Neural cell (in vitro differentiated cells): ENCODE data around the gene TMEM126B. TPM values are rescaled to one million over a fixed set of nuclear protein-coding genes. Genes with fewer than 3 reads are reported as not detected.

Experiments used
- H2AFZ ChIP-seq: fragments of 200-600, 300-800 bp; sonication (generic), shearing (Covaris generic); 2 replicates; pipeline ENCODE4 v1.6.0; 2014; ENCODE audit warnings: low read depth, mild to moderate bottlenecking, antibody characterized with exemption, low read length, moderate library complexity
- H3F3A ChIP-seq: fragments of 200-600 bp; shearing (Covaris generic); 2 replicates; pipeline ENCODE4 v1.6.1; 2016; ENCODE audit warnings: mild to moderate bottlenecking, moderate library complexity, mixed read lengths, antibody characterized with exemption, low read length; ENCODE audit not compliant: insufficient read depth, poor library complexity, severe bottlenecking
- H3K27ac ChIP-seq: fragments of 200-600, 300-800 bp; sonication (generic), shearing (Covaris generic); 2 replicates; pipeline ENCODE4 v1.5.1; 2014; ENCODE audit warnings: mild to moderate bottlenecking, low read length, moderate library complexity
- H3K27me3 ChIP-seq: fragments of 300-800, 200-600 bp; sonication (generic), shearing (Covaris generic); 2 replicates; pipeline ENCODE4 v1.6.0; 2014; ENCODE audit warnings: mild to moderate bottlenecking, low read depth, low read length, moderate library complexity; ENCODE audit not compliant: insufficient read depth
- H3K36me3 ChIP-seq: fragments of 300-800, 200-600 bp; sonication (generic), shearing (Covaris generic); 2 replicates; pipeline ENCODE4 v1.5.1; 2014; ENCODE audit warnings: mild to moderate bottlenecking, antibody characterized with exemption, low read length, moderate library complexity; ENCODE audit not compliant: insufficient read depth
- H3K4me2 ChIP-seq: fragments of 300-800, 200-600 bp; sonication (generic), shearing (Covaris generic); 2 replicates; pipeline ENCODE4 v1.6.0; 2014; ENCODE audit warnings: mild to moderate bottlenecking, low read length
- H3K4me3 ChIP-seq: fragments of 300-800, 200-600 bp; sonication (generic), shearing (Covaris generic); 2 replicates; pipeline ENCODE4 v1.5.1; 2014; ENCODE audit warnings: mild to moderate bottlenecking, low read length, moderate library complexity
- H3K79me2 ChIP-seq: fragments of 200-600 bp; shearing (Covaris generic); replicated peaks from 2 replicates; pipeline ENCODE4 v1.6.0; 2014; ENCODE audit warnings: mild to moderate bottlenecking, low read length, moderate library complexity; ENCODE audit not compliant: insufficient read depth
- H3K9ac ChIP-seq: fragments of 300-800, 200-600 bp; sonication (generic), shearing (Covaris generic); 2 replicates; pipeline ENCODE4 v1.6.1; 2016; ENCODE audit warnings: mild to moderate bottlenecking, low read length, mixed read lengths
- H3K9me2 ChIP-seq: fragments of 200-600 bp; shearing (Covaris generic); 2 replicates; pipeline ENCODE4 v1.6.1; 2016; ENCODE audit warnings: mild to moderate bottlenecking, low read length, mixed read lengths; ENCODE audit not compliant: insufficient read depth
- H3K9me3 ChIP-seq: fragments of 200-600, 300-800 bp; sonication (generic), shearing (Covaris generic); 2 replicates; pipeline ENCODE4 v1.6.1; 2016; ENCODE audit warnings: mild to moderate bottlenecking, mixed run types, low read length, moderate library complexity, mixed read lengths
- H4K20me1 ChIP-seq: fragments of 200-600 bp; shearing (Covaris generic); 2 replicates; pipeline ENCODE4 v1.6.1; 2016; ENCODE audit warnings: mild to moderate bottlenecking, mixed run types; ENCODE audit not compliant: insufficient read depth
- CTCF ChIP-seq: fragments of 450-650 bp; IDR thresholded peaks from 2 replicates; pipeline ENCODE4 v1.5.1; 2014; ENCODE audit warnings: antibody characterized with exemption, mild to moderate bottlenecking, moderate library complexity; ENCODE audit not compliant: poor library complexity, severe bottlenecking
- EP300 ChIP-seq: fragments of 450-650 bp; conservative IDR thresholded peaks from 2 replicates; pipeline ENCODE4 v1.6.1; 2014; ENCODE audit warnings: antibody characterized with exemption, mild to moderate bottlenecking, moderate library complexity; ENCODE audit not compliant: poor library complexity, severe bottlenecking
- EZH2 ChIP-seq: fragments of 200-600, 300-800 bp; shearing (Covaris generic), sonication (generic); IDR thresholded peaks from 2 replicates; pipeline ENCODE4 v1.6.1; 2014; ENCODE audit warnings: antibody characterized with exemption, low read length, borderline replicate concordance, mild to moderate bottlenecking; ENCODE audit not compliant: insufficient read depth, poor library complexity, severe bottlenecking
- MXI1 ChIP-seq: fragments of 450-650 bp; conservative IDR thresholded peaks from 2 replicates; pipeline ENCODE4 v1.6.1; 2014; ENCODE audit warnings: antibody characterized with exemption, mild to moderate bottlenecking; ENCODE audit not compliant: poor library complexity, severe bottlenecking
- POLR2AphosphoS5 ChIP-seq: IDR thresholded peaks from 2 replicates; pipeline ENCODE4 v1.6.1; 2012
- RAD21 ChIP-seq: fragments of 450-650 bp; conservative IDR thresholded peaks from 2 replicates; pipeline ENCODE4 v1.6.1; 2014; ENCODE audit warnings: antibody characterized with exemption, mild to moderate bottlenecking, moderate library complexity
- REST ChIP-seq: IDR thresholded peaks from 2 replicates; pipeline ENCODE4 v1.6.1; 2012; ENCODE audit warnings: borderline replicate concordance
- SMC3 ChIP-seq: fragments of 450-650 bp; conservative IDR thresholded peaks from 2 replicates; pipeline ENCODE4 v1.6.1; 2014; ENCODE audit warnings: antibody characterized with exemption, mild to moderate bottlenecking, moderate library complexity; ENCODE audit not compliant: poor library complexity
- TAF1 ChIP-seq: IDR thresholded peaks from 2 replicates; pipeline ENCODE4 v1.6.1; 2012; ENCODE audit warnings: low read depth
- polyA plus RNA-seq: library from polyadenylated mRNA; depleted of rRNA; stranded (reverse); fragments of >200 nt; gene quantifications from 2 replicates; pipeline ENCODE4 v1.2.3, GENCODE V29; 2014

Gene TMEM126B
- polyA plus RNA-seq, 1 donor from 2014 or later = 111 TPM

- H3K9ac ChIP-seq = no peak overlapping the region
Measured at GRCh38 chr11:85682330-85683305, 54.2 kb downstream of the TMEM126B start.

More at GRCh38 chr11:85682330-85683305, 54.2 kb downstream of the TMEM126B start:
- Histone ChIP-seq H3K9me3 (no peaks in the 10 kb centered on the region), H3F3A (no peaks in the 10 kb centered on the region), H3K79me2 (no peaks in the 10 kb centered on the region), H3K4me2 (no peak overlapping the region), H3K27ac (no peak overlapping the region), H2AFZ (no peak overlapping the region), H4K20me1 (no peaks in the 10 kb centered on the region), H3K9me2 (no peaks in the 10 kb centered on the region), H3K4me3 (no peak overlapping the region), H3K36me3 (no peaks in the 10 kb centered on the region), H3K27me3 (no peaks in the 10 kb centered on the region)
- no peak for TF ChIP-seq TAF1
- TF ChIP-seq POLR2AphosphoS5 = no peak
- no peak for TF ChIP-seq MXI1
- TF ChIP-seq EP300 = no peak
- no peak for TF ChIP-seq REST
- no peak for TF ChIP-seq CTCF
- no peak for TF ChIP-seq RAD21
- no peak for TF ChIP-seq SMC3
- TF ChIP-seq EZH2 = no peak
